Fibroblast of lung (primary cell): ENCODE measurements around the gene PCDH15. TPM values are rescaled to one million over a fixed set of nuclear protein-coding genes. Genes with fewer than 3 reads are reported as not detected.
"Not testable (repeated sequence)": the region's sequence is repeated elsewhere in the genome, so short reads cannot be mapped to it uniquely, and the experiment has no call there.

Source experiments
- DNase-seq, 2 donors: peaks; one replicate each; pipeline versions ENCODE4 v3.0.0 to v3.0.0-alpha.2; 2010; ENCODE audit warnings: low read depth in 2 of 2
- H2AFZ ChIP-seq: 2 replicates; pipeline ENCODE4 v1.5.1; 2012; ENCODE audit warnings: low read length, control low read depth, inconsistent platforms
- H3K27ac ChIP-seq: 2 replicates; pipeline ENCODE4 v1.5.1; 2011; ENCODE audit warnings: low read length, control low read depth; ENCODE audit not compliant: insufficient read depth
- H3K27me3 ChIP-seq: 2 replicates; pipeline ENCODE4 v1.5.1; 2011; ENCODE audit warnings: mild to moderate bottlenecking, low read length; ENCODE audit not compliant: control insufficient read depth, insufficient read depth
- H3K36me3 ChIP-seq: 2 replicates; pipeline ENCODE4 v1.5.1; 2011; ENCODE audit warnings: low read length; ENCODE audit not compliant: control insufficient read depth, insufficient read depth
- H3K4me1 ChIP-seq: 2 replicates; pipeline ENCODE4 v1.5.1; 2011; ENCODE audit warnings: low read length; ENCODE audit not compliant: control insufficient read depth, insufficient read depth; ENCODE audit errors: extremely low read depth
- H3K4me2 ChIP-seq: 2 replicates; pipeline ENCODE4 v1.5.1; 2011; ENCODE audit warnings: low read length, control low read depth; ENCODE audit not compliant: insufficient read depth; ENCODE audit errors: extremely low read depth
- H3K4me3 ChIP-seq, 4 experiments: fragments of 200-600 bp in 1 of 4; sonication (generic) in 1 of 4; replicated peaks in 1 of 4; 2 replicates each; pipeline ENCODE4 v1.5.1; 2011 to 2016; ENCODE audit warnings: low read length in 4 of 4, low read depth in 3 of 4, mild to moderate bottlenecking in 3 of 4, control low read depth in 2 of 4, inconsistent platforms in 1 of 4, mixed read lengths in 1 of 4; ENCODE audit not compliant: insufficient read depth in 1 of 4; ENCODE audit errors: control extremely low read depth in 1 of 4
- H3K79me2 ChIP-seq: 2 replicates; pipeline ENCODE4 v1.5.1; 2012; ENCODE audit warnings: mild to moderate bottlenecking, low read length, inconsistent platforms; ENCODE audit not compliant: control insufficient read depth, insufficient read depth
- H3K9ac ChIP-seq: 2 replicates; pipeline ENCODE4 v1.5.1; 2011; ENCODE audit warnings: mild to moderate bottlenecking, low read length, control low read depth; ENCODE audit not compliant: insufficient read depth
- H3K9me3 ChIP-seq: 2 replicates; pipeline ENCODE4 v1.5.1; 2012; ENCODE audit warnings: low read depth, low read length; ENCODE audit not compliant: control insufficient read depth, insufficient read depth
- H4K20me1 ChIP-seq: 2 replicates; pipeline ENCODE4 v1.5.1; 2011; ENCODE audit warnings: low read length; ENCODE audit not compliant: control insufficient read depth, insufficient read depth; ENCODE audit errors: extremely low read depth
- EZH2 ChIP-seq: IDR thresholded peaks from 2 replicates; pipeline ENCODE4 v1.5.1; 2012; ENCODE audit warnings: low read length, control low read depth, mild to moderate bottlenecking; ENCODE audit errors: missing control alignments
- polyA plus RNA-seq, 2 donors: library from polyadenylated mRNA; depleted of rRNA in 1 of 2; stranded (reverse) in 1 of 2; unstranded in 1 of 2; fragments of >200 nt; gene quantifications; 2 replicates each; pipeline ENCODE4 v1.2.1, GENCODE V29; 2011 to 2012; ENCODE audit warnings: missing spikeins in 1 of 2
- total RNA-seq: library from RNA; depleted of rRNA; stranded (reverse); fragments of >200 nt; gene quantifications from 2 replicates; pipeline ENCODE4 v1.2.1, GENCODE V29; 2014
- TF ChIP-seq, protein P1 (sequence below), 2 donors: IDR thresholded peaks in 1 of 2; conservative IDR thresholded peaks in 1 of 2; 1 replicate in 1 of 2; 2 replicates in 1 of 2; pipeline ENCODE4 v1.5.1; 2011 to 2012; ENCODE audit warnings: low read length in 2 of 2, control low read depth in 1 of 2, inconsistent platforms in 1 of 2, low read depth in 1 of 2, mild to moderate bottlenecking in 1 of 2

The PCDH15 gene
- total and polyA plus RNA-seq, 2 donors (not counting 1 experiment from before 2014, with no cell fraction given): under 0.01 TPM; not detected in 1

DNA sequence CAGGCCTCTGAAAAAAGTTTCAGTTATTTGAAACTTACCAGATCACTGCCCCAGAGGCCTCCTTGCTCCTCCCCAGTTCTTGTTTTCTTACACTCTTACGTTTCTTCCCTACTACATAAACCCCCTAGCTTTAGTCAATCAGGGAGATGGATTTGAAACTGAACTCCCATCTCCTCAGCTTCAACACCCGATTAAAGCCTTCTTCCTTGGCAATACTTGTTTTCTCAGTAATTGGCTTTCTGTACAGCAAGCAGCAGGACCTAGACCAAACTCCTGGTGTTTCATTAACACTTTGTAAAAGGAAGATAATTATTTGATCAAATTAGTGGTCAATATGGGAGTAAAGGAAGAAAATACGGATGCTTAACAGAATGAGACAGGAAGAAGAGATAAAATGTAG lies 870.4 kb downstream of the PCDH15 start:
- no peak overlapping the region for H3K9ac ChIP-seq
- H2AFZ ChIP-seq: no peak overlapping the region
- no peak overlapping the region for H3K4me3 ChIP-seq
- H3K27ac ChIP-seq: no peak overlapping the region
- no peaks in the 10 kb centered on the region for H3K79me2 ChIP-seq
- no peak overlapping the region for H3K4me2 ChIP-seq
- TF ChIP-seq, protein P1, sequence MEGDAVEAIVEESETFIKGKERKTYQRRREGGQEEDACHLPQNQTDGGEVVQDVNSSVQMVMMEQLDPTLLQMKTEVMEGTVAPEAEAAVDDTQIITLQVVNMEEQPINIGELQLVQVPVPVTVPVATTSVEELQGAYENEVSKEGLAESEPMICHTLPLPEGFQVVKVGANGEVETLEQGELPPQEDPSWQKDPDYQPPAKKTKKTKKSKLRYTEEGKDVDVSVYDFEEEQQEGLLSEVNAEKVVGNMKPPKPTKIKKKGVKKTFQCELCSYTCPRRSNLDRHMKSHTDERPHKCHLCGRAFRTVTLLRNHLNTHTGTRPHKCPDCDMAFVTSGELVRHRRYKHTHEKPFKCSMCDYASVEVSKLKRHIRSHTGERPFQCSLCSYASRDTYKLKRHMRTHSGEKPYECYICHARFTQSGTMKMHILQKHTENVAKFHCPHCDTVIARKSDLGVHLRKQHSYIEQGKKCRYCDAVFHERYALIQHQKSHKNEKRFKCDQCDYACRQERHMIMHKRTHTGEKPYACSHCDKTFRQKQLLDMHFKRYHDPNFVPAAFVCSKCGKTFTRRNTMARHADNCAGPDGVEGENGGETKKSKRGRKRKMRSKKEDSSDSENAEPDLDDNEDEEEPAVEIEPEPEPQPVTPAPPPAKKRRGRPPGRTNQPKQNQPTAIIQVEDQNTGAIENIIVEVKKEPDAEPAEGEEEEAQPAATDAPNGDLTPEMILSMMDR (conservative IDR thresholded peaks at IDR 0.05 in 1 of 2, IDR thresholded peaks at IDR 0.05 in 1 of 2; ENCODE audit: low read depth in 1 of 2, low read length in 2 of 2): no peak
- TF ChIP-seq EZH2: no peak
- H3K27me3 ChIP-seq: no peaks in the 10 kb centered on the region
- no peaks in the 10 kb centered on the region for H3K36me3 ChIP-seq
- no peaks in the 10 kb centered on the region for H3K4me1 ChIP-seq
- H4K20me1 ChIP-seq: no peaks in the 10 kb centered on the region
- H3K9me3 ChIP-seq: no peaks in the 10 kb centered on the region
- DNase-seq: no peak

DNA sequence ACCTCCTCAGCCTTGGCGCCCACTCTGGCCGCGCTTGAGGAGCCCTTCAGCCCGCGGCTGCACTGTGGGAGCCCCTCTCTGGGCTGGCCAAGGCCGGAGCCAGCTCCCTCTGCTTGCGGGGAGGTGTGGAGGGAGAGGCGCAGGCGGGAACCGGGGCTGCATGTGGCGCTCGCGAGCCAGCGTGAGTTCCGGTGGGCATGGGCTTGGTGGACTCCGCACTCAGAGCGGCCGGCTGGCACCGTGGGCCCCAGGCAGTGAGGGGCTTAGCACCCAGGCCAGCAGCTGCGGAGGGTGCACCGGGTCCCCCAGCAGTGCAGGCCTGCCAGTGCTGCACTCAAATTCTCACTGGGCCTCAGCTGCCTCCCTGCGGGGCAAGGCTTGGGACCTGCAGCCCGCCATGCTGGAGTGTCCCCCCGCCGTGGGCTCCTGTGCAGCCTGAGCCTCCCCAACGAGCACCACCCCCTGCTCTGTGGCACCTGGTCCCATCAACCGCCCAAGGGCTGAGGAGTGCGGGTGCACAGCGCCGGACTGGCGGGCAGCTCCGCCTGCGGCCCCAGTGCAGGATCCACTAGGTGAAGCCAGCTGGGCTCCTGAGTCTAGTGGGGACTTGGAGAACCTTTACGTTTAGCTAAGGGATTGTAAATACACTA lies 876.9 kb downstream of the PCDH15 start:
- H3K27me3 ChIP-seq, H3K27ac ChIP-seq, H3K4me3 ChIP-seq, DNase-seq, H4K20me1 ChIP-seq, H3K36me3 ChIP-seq, H3K9me3 ChIP-seq, H3K4me2 ChIP-seq, H3K79me2 ChIP-seq, H3K9ac ChIP-seq, H3K4me1 ChIP-seq, H2AFZ ChIP-seq: not testable (repeated sequence)

DNA sequence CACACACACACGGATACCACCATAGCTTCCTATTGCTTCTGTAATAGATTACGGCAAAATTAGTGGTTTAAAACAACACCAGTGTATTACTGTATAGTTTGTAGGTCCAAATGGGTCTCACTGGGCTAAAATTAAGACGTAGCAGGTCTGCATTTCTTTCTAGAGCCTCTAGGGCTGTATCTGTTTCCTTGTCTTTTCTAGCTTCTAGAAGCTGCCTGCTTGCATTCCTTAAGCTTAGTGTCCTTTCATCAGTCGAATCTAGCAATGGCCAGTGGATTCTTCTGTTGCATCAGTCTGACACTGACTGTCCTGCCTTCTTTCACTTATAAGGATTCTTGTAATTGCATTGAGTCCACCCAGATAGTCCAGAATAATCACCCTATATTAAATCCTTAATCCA lies 882.3 kb downstream of the PCDH15 start:
- H4K20me1 ChIP-seq: no peaks in the 10 kb centered on the region
- no peaks in the 10 kb centered on the region for H3K79me2 ChIP-seq
- no peak for DNase-seq
- no peak overlapping the region for H3K4me3 ChIP-seq
- no peak overlapping the region for H2AFZ ChIP-seq
- no peaks in the 10 kb centered on the region for H3K36me3 ChIP-seq
- H3K4me1 ChIP-seq: no peaks in the 10 kb centered on the region
- H3K27me3 ChIP-seq: no peaks in the 10 kb centered on the region
- H3K9me3 ChIP-seq: no peaks in the 10 kb centered on the region
- H3K27ac ChIP-seq: no peak overlapping the region
- TF ChIP-seq, protein P1 (conservative IDR thresholded peaks at IDR 0.05 in 1 of 2, IDR thresholded peaks at IDR 0.05 in 1 of 2; ENCODE audit: low read depth in 1 of 2, low read length in 2 of 2): no peak
- no peak for TF ChIP-seq EZH2
- no peak overlapping the region for H3K4me2 ChIP-seq
- H3K9ac ChIP-seq: no peak overlapping the region
